ENCODE results near the gene SRP14. TPM values are rescaled to one million over a fixed set of nuclear protein-coding genes. Genes with fewer than 3 reads are reported as not detected.
A peak's percentile ranks its signal among the peaks of the same experiment; 100 is the strongest.

The SRP14 gene
- total RNA-seq, 1 donor from 2014 or later: 157 TPM

- no peak for DNase-seq (ENCODE audit: low spot score)
Measured at GRCh38 chr15:40067921-40068624, 29.1 kb upstream of the SRP14 start.

GRCh38 chr15:40066589-40066988, 27.6 kb upstream of the SRP14 start:
- DNase-seq (ENCODE audit: low spot score): no peak

GRCh38 chr15:40065166-40065565, 26.2 kb upstream of the SRP14 start:
- DNase-seq (ENCODE audit: low spot score): no peak

GRCh38 chr15:40064231-40064894, 25.4 kb upstream of the SRP14 start:
- DNase-seq (ENCODE audit: low spot score): no peak

GRCh38 chr15:40063563-40064011, 24.6 kb upstream of the SRP14 start:
- DNase-seq (ENCODE audit: low spot score): no peak

GRCh38 chr15:40062816-40063562, 24.0 kb upstream of the SRP14 start:
- DNase-seq (ENCODE audit: low spot score): no peak

GRCh38 chr15:40061212-40061901, 22.4 kb upstream of the SRP14 start:
- no peak for DNase-seq (ENCODE audit: low spot score)

- no peak for DNase-seq (ENCODE audit: low spot score)
Measured at GRCh38 chr15:40060236-40060961, 21.4 kb upstream of the SRP14 start.

GRCh38 chr15:40059821-40060220, 20.8 kb upstream of the SRP14 start:
- no peak for DNase-seq (ENCODE audit: low spot score)

- no peak for DNase-seq (ENCODE audit: low spot score)
Measured at GRCh38 chr15:40058476-40059140, 19.6 kb upstream of the SRP14 start.

- peak; percentile 40 for DNase-seq (ENCODE audit: low spot score)
Measured at GRCh38 chr15:40055576-40056293, 16.8 kb upstream of the SRP14 start.

- DNase-seq (ENCODE audit: low spot score): peak; percentile 40
Measured at GRCh38 chr15:40054855-40055575, 16.0 kb upstream of the SRP14 start.

GRCh38 chr15:40054605-40054854, 15.5 kb upstream of the SRP14 start:
- peak; percentile 41 for DNase-seq (ENCODE audit: low spot score)

- peak; percentile 30 for DNase-seq (ENCODE audit: low spot score)
Measured at GRCh38 chr15:40053831-40054604, 15.0 kb upstream of the SRP14 start.

- peak; percentile 22 for DNase-seq (ENCODE audit: low spot score)
Measured at GRCh38 chr15:40053079-40053830, 14.3 kb upstream of the SRP14 start.

GRCh38 chr15:40052604-40053003, 13.6 kb upstream of the SRP14 start:
- DNase-seq (ENCODE audit: low spot score): peak; percentile 23

- peak; percentile 32 for DNase-seq (ENCODE audit: low spot score)
Measured at GRCh38 chr15:40051616-40052415, 12.8 kb upstream of the SRP14 start.
